ENCODE data around the gene HRAS.

DNA sequence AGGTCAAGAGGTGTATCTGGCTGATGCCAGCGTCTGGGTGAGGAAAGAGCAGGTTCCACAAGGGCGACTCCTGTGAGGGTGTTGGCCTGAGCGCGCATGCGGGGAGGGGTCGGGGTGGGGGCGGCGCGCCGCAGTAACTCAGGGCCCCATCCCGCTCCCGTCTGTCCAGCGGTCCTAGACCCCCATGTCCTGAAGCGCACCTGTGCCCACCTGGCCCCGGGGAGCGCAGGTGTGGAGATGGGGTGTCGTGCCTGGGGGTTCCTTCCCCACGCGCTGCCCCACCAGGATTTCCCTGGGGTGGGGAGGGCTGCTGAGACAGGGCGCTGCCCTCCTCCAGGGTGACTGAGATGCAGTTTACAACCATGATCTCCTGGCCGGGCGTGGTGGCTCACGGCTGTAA is 49.2 kb downstream of the HRAS start:
- no peak for TF ChIP-seq CTCF (conservative IDR thresholded peaks at IDR 0.05; ENCODE audit: low read length)
- TF ChIP-seq EZH2phosphoT487 (IDR thresholded peaks at IDR 0.05; ENCODE audit: borderline replicate concordance): no peak
